H1 (cell line): ENCODE results near the gene TNNT3. TPM values are rescaled to one million over a fixed set of nuclear protein-coding genes. Genes with fewer than 3 reads are reported as not detected.

Experiments used
- CHD2 ChIP-seq: IDR thresholded peaks from 2 replicates; pipeline ENCODE4 v1.6.1; 2012; ENCODE audit warnings: low read length, improper control_type of control experiment
- FOSL1 ChIP-seq: IDR thresholded peaks from 2 replicates; pipeline ENCODE4 v1.6.1; 2011; ENCODE audit warnings: mild to moderate bottlenecking, low read depth, low read length, moderate library complexity; ENCODE audit not compliant: insufficient read depth
- POLR2A ChIP-seq, 2 experiments: IDR thresholded peaks; 1 replicate in 1 of 2; 2 replicates in 1 of 2; pipeline ENCODE4 v1.6.1; 2011; ENCODE audit warnings: low read depth in 2 of 2, low read length in 2 of 2, mild to moderate bottlenecking in 2 of 2; ENCODE audit errors: control extremely low read depth in 1 of 2
- RAD21 ChIP-seq, 2 experiments: IDR thresholded peaks in 1 of 2; conservative IDR thresholded peaks in 1 of 2; 2 replicates each; pipeline ENCODE4 v1.6.1; 2011; ENCODE audit warnings: low read depth in 2 of 2, low read length in 2 of 2, improper control_type of control experiment in 1 of 2, inconsistent platforms in 1 of 2, mild to moderate bottlenecking in 1 of 2, moderate library complexity in 1 of 2
- polyA plus RNA-seq, 7 experiments: library from polyadenylated mRNA; depleted of rRNA in 3 of 7; stranded (reverse) in 5 of 7; unstranded in 2 of 7; fragments of >200 nt in 5 of 7; fragments of 200-250 nt in 2 of 7; gene quantifications; 1 replicate in 5 of 7; 2 replicates in 1 of 7; 4 replicates in 1 of 7; pipeline versions ENCODE4 v1.2.1 to v1.2.3, GENCODE V29; 2011 to 2013; ENCODE audit warnings: missing spikeins in 2 of 7, mixed read lengths in 2 of 7
- total RNA-seq: library from RNA; stranded (reverse); fragmentation: NEBNext Ultra II Directional; extraction: Animal tissue kit (Norgen Biotek cat#: 25700); gene quantifications from 2 replicates; pipeline ENCODE4 v1.2.1, GENCODE V29; 2021
- TF ChIP-seq, protein P1 (sequence below): IDR thresholded peaks from 2 replicates; pipeline ENCODE4 v1.6.1; 2012; ENCODE audit warnings: inconsistent platforms
- TF ChIP-seq, protein P2 (sequence below), 3 experiments: IDR thresholded peaks; 1 replicate in 2 of 3; 2 replicates in 1 of 3; pipeline versions ENCODE4 v1.5.1 to v1.6.1; 2011; ENCODE audit warnings: low read length in 3 of 3, mild to moderate bottlenecking in 3 of 3, inconsistent platforms in 2 of 3, low read depth in 1 of 3, moderate library complexity in 1 of 3; ENCODE audit not compliant: insufficient read depth in 1 of 3; ENCODE audit errors: control extremely low read depth in 1 of 3

TNNT3 gene
- total and polyA plus RNA-seq, 2 of the 8 experiments (the other 6 are each of a cell fraction or from before 2014, with no cell fraction given), result not detected

DNA sequence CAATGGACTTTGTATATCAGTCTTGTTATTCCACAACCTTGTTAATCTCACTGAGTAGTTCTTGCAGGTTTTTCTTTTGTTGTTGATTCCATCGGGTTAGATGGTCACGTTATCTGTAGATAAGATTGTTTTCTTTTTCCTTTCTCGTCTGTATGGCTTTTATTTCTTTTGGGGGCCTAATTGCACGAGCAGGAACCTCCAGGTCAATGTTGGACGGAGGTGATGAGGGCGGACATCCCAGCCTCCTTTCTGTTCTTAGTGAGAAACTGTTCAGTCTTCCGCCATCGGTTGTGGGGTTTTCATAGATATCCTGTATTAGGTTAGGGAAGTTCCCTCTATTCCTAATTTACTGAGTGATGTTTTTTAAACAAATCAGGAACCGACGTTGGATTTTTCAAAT, 23.0 kb upstream of the TNNT3 start (continued):
- TF ChIP-seq, protein P1, sequence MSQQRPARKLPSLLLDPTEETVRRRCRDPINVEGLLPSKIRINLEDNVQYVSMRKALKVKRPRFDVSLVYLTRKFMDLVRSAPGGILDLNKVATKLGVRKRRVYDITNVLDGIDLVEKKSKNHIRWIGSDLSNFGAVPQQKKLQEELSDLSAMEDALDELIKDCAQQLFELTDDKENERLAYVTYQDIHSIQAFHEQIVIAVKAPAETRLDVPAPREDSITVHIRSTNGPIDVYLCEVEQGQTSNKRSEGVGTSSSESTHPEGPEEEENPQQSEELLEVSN, result no peak
- TF ChIP-seq CHD2, result no peak
- TF ChIP-seq, protein P2, sequence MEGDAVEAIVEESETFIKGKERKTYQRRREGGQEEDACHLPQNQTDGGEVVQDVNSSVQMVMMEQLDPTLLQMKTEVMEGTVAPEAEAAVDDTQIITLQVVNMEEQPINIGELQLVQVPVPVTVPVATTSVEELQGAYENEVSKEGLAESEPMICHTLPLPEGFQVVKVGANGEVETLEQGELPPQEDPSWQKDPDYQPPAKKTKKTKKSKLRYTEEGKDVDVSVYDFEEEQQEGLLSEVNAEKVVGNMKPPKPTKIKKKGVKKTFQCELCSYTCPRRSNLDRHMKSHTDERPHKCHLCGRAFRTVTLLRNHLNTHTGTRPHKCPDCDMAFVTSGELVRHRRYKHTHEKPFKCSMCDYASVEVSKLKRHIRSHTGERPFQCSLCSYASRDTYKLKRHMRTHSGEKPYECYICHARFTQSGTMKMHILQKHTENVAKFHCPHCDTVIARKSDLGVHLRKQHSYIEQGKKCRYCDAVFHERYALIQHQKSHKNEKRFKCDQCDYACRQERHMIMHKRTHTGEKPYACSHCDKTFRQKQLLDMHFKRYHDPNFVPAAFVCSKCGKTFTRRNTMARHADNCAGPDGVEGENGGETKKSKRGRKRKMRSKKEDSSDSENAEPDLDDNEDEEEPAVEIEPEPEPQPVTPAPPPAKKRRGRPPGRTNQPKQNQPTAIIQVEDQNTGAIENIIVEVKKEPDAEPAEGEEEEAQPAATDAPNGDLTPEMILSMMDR (IDR thresholded peaks at IDR 0.05; ENCODE audit: control extremely low read depth in 1 of 3, insufficient read depth in 1 of 3, low read depth in 1 of 3, low read length in 3 of 3), result no peak
- TF ChIP-seq RAD21 (IDR thresholded peaks at IDR 0.05 in 1 of 2, conservative IDR thresholded peaks at IDR 0.05 in 1 of 2; ENCODE audit: low read depth in 2 of 2, low read length in 2 of 2), result no peak
- no peak for TF ChIP-seq POLR2A (IDR thresholded peaks at IDR 0.05; ENCODE audit: control extremely low read depth in 1 of 2, low read depth in 2 of 2, low read length in 2 of 2)
- TF ChIP-seq FOSL1, result no peak
